HG03060 (cell line): ENCODE measurements around the gene RAB7A.
"Not testable (repeated sequence)": the region's sequence is repeated elsewhere in the genome, so short reads cannot be mapped to it uniquely, and the experiment has no call there.

Source experiments
- ATAC-seq: cut with Tn5 transposase; IDR thresholded peaks from one replicate; pipeline ENCODE4 v1.9.1; 2021; ENCODE audit warnings: low read depth, moderate number of reproducible peaks; ENCODE audit not compliant: unreplicated experiment

Gene RAB7A

DNA sequence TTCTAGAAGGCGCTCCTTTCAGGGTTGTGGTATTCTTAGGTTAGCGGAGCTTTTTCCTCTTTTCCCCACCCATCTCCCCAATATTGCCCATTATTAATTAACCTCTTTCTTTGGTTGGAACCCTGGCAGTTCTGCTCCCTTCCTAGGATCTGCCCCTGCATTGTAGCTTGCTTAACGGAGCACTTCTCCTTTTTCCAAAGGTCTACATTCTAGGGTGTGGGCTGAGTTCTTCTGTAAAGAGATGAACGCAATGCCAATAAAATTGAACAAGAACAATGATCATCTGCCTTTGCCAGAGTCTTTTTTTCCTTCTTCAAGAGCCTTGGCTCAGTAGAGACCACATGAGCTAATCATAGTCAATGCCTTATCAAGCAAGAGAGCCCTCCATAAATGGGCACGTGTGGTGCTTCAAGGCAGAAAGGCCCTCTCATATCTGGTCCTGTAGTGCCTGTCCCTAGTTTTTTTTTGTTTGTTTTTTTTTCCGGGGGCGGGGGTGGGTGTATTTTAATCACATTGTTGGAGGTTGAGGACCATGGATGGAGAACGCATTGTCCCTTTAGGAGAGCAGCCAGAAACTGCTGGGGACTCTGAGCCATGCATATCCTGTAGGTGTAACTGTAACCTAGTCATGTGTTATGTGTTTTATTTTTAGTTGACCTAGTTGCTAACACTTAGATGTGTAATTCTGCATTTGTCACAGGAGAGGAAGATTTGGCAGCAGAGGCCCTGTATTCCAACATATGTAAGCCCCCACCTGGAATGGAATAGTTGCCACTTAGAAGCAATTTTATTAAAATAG is 88.7 kb downstream of the RAB7A start:
- no peak for ATAC-seq

DNA sequence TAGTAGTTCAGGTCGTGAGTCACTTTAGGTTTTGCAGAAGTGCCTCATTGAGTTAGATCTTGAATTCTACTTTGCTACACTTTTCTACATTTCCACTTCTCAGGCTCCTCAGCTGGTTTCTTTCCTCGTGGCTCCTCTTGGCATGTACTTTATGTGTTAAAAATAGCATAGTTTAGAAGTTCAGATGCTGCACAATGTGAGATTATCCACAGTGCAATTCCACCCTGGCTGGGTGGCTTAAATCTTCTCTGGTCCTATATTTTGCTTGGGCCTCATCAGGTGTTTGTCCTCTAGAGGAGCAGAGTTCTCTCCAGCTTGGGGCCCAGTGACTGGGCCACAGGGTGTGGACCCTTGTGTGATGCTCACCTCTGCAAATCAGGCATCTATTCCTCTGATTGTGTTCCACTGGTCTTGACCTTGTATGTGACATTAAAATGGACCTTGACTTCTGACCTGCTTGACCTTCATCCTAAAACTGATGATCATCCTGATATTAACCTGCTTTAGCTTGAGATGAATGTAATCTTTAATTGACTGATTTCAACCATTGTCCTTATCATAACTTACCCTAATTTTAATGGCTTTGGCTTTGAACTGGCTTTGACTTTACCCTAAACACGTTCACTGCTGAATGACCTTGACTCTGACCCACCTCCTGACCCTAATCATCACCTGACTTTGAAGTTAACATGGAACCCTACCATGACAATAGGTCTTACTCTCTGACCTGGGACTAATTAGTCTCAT is 89.5 kb downstream of the RAB7A start:
- no peak for ATAC-seq

DNA sequence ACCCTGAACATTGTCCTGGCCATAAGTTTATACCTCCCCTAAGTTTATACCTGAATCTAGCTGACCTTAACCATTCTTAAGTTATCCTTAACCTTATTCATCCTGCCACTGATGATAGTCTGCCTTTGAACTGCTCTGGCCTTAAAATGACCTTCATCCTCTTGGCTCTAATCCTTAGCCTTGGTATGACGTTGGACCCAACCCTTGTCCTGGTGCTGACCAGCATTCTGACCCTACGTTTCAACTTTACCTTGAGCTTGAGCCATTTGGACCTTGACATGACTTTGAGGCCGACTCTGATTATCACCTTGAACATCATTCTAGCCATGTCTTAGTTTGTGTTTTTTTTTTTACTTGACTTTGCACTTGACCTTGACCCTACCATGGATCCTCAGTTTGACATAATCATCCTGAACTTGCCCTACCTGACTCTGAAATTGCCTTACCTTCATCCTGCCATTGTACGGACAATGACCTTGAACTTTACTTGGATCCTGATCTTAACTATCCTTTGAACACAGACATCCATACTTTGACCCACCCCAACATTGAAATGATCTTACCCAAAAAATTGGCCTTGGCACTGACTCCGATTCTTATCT is 92.3 kb downstream of the RAB7A start:
- ATAC-seq: no peak

DNA sequence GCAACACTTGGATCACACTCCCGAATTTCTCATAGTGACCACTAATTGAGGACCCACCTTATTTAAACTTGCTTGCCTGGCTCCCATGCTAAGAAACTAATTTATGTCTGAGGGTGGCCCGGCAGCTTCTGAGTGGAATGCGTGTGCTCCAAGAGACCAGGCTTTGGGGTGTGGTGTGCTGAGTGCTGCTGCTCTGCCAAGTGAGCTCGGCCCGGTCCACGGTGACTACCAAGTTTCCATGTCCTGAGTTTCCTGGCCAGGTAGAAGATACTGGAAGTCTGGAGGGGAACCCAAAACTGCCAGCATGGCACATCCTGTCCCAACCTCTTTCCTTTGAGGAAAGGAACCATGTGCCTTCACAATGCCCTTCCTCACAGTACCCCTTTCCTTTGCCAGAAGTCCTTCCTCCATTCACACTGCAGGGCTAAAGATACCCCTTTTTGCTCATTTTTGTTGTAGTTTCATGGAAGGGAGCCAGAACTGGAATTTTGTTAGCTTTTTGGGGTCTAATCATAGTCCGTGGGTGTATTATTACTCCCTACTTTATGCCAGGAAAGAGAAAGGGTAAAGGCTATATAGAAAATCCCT is 94.4 kb downstream of the RAB7A start:
- ATAC-seq: no peak

DNA sequence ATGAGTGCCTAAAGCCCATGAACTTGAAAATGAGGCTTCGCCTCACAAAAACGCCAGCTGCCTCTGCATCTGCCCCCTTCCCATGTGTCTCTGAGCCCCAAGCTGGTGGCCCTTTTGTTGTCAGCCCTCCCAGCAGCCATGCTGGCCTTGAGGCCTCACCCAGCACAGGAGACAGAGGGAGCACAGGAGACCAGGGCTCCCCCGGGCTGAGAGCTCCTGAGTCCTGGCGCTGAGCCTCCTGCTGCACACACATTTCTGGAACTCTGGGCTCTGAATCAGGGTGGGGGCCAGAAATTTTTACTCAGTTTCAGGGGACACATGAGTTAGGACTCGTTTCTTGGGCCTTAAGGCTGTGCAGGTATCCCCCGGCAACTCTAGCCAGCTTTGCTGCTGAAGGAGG is 97.0 kb downstream of the RAB7A start:
- ATAC-seq: no peak

DNA sequence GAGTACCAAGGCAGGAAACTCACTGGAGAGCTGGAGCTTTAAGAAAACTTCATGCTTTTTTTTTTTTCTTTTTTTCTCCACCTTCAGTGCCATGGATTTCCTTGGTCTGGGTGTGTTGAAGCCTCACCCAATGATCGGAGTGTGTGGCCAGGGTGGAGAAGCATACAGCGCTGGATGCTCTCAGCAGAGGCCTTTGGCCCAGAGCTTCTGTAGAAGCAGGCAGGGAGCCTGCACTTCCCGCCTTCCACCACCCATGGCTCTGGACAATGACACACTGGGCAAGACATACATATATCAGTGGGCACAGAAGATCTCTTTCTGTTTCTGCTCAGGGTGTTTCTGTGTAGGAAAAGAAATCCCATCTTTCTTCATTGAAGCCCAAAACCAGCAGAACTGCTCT is 97.6 kb downstream of the RAB7A start:
- no peak for ATAC-seq

DNA sequence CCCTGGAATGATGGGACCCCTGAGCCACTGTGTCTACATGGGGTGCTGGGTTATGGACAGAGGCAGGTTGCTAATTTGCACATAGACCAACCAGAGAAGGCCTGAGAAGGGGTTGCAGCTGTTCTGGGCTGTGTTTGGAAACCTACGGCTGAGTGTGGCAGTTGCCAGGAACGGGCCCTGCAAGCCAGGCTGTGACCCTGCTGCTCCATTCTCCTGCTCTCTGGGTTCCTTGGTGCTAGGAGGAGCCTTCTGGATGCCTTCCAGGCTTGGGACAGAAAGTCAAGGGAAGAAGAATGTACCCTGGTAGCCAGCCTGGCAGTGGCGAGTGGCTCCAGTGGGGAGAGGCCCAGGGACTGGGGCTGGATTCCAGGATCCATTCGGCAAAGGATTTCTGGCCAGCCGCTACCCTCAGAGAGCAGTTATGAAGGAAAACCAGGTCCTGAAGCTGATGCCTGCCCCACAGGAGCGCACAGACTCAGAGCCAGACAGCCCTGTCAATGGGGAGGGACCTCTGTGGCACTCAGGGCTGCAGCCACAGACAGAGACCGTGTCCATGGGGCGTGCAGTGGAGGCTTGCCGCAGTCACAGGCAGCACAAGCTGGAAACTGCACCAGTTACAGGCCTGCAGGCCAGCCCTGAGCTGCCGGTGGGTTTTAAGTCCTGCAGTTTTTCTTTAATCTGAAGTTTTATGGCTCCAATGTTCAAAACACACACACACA is 98.3 kb downstream of the RAB7A start:
- no peak for ATAC-seq

DNA sequence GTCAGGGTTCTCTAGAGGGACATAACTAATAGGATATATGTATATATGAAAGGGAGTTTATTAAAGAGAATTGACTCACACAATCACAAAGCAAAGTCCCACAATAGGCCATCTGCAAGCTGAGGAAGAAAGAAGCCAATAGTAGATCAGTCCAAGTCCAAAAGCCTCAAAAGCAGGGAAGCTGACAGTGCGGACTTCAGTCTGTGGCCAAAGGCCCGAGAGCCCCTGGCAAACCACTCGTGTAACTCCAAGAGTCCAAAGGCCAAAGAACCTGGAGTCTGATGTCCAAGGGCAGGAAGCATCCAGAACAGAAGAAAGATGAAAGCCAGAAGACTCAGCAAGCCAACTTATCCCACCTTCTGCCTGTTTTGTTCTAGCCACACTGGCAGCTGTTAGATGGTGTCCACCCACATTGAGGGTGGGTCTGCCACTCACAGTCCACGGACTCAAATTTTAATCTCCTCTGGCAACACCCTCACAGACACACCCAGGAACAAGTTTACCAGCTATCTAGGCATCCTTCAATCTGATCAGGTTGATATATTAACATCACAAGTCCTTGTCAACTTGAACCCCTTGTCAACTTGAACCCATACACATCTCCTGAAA is 99.2 kb downstream of the RAB7A start:
- no peak for ATAC-seq

DNA sequence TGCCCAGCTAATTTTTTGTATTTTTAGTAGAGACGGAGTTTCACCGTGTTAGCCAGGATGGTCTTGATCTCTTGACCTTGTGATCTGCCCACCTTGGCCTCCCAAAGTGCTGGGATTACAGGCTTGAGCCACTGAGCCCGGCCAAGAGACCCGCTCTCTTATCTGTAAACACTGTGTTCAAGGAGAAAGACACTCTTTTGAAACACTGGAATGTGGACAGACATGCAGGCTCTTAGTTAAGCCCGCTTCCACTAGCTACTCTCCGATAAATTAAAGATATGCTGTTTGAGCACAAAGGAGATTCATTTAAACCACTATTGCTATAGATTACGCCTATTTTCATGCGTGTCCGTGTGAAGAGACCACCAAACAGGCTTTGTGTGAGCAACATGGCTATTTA is 103.1 kb downstream of the RAB7A start:
- ATAC-seq: not testable (repeated sequence)

DNA sequence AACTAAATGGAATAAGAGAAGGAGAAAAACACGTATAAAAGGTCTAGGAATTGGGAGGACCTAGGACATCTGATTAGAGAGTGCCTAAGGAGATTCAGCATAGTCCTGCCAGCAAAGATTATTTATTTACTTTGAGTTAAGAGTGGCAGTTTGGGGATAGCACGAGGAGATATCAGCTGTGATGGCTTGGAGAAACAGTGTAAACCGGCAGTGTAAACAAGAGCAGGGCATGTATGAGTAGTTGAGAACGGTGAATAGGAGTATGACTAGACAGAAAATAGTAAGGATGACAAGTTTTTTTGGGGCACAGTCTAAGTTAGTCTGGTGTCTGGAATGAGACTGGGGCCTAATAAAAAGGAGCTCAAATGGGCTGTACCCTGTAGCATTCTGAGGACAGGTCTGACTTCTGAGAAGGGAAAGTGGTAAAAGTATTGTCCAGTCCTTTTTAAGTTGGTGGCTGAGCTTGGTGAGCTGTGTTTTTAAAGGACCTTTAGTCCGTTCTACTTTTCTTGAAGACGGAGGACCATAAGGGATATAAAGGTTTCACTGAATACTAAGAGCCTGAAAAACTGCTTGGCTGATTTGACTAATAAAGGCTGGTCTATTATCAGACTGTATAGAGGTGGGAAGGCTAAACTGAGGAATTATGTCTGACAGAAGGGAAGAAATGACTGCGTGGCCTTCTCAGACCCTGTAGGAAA is 104.1 kb downstream of the RAB7A start:
- ATAC-seq: not testable (repeated sequence)

DNA sequence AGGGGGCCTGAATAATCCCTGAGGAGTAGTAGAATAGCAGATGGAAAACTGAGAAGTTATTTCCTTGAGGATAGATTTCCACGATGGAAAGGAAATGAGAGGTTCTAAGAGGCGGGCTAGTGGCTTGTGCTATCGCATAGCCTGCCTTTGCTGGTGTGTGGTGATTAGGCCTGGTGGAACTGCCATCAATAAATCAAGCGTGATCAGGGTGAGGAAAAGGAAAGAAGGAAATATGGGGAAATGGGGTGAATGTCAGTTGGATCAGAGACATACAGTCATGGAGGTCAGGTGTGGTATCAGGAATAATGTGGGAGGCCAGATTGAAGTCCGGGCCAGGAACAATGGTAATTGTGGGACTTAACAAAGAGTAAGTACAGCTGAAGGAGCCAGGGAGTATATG is 104.8 kb downstream of the RAB7A start:
- ATAC-seq: not testable (repeated sequence)

DNA sequence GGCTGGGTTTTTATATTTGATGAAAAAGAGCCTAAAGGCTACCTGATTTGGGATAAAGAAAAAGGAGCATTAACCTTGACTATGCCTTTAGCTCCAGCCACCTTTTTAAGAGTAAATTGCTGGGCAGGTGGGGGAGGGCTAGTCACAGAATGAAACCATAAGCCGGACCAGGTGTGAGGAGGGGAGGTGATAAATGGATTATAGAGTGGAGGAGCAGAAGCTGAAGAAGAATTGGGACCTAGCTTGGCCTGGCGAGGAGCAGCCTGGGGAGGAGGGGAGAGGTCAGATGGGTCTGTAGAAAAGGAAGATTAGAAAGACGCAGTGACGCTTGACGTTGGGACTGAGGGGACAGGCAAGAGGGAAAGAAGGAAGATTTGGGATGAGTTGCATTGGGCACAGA is 107.0 kb downstream of the RAB7A start:
- not testable (repeated sequence) for ATAC-seq

DNA sequence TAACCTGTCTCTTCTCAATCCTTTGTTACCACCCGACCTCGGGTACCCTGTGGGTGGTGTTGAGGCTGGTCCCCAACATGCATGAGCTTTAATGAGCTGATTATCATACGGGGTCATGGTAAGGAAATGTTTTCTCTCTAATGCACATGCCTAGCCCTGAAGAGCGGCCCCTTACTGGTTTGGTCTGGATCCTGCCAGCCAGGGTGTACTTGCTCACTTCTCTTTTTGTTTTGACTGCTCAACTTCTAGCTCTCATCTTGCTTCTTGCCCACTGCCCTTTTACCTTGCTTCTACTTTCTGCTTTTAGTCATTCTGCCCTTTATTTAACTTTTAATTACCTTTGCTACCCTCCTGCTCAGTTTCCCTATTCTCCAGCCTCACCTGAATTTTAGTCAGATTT is 109.1 kb downstream of the RAB7A start:
- ATAC-seq: no peak

DNA sequence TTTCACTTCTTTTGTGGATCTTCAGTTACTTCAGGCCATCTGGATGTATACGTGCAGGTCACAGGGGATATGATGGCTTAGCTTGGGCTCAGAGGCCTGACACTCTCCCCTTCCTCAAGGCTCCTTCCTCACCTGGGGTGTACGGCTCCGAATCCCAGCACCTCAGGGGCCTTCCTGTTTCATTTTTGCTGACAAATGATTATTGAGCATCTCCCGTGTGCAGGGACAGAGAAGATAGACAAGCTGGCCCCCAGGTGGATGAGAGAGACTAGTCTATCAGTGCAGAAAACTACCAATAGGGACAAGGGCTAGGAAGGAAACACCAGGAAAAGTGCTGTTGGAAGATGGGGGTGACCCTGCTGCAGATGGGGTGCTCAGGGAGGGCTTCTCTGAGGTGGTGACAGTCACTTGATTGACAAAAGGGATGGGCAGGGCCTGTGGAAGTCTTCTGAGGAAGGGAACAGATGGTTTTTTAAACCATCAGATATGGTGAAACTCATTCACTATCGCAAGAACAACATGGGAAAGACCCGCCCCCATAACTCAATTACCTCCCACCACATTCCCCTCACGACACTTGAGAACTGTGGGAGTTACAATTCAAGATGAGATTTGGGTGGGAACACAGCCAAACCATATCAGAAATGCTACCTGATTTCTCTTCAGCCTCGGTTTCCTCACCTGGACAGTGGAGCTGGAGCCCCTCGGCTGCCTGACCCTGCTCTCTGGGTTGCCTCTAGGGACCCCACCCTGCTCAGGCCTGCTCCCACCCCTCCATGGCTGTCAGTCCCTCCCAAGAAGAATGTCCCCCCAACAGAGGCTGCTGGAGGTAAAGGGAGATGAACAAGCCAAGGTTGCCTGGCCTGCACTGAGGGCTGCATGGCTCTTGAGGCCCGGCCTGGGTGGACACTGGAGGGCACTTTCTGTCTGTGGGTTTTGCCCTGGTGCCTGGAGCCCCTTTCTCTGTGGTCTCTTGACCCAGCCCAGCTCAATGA is 116.2 kb downstream of the RAB7A start:
- ATAC-seq: no peak

DNA sequence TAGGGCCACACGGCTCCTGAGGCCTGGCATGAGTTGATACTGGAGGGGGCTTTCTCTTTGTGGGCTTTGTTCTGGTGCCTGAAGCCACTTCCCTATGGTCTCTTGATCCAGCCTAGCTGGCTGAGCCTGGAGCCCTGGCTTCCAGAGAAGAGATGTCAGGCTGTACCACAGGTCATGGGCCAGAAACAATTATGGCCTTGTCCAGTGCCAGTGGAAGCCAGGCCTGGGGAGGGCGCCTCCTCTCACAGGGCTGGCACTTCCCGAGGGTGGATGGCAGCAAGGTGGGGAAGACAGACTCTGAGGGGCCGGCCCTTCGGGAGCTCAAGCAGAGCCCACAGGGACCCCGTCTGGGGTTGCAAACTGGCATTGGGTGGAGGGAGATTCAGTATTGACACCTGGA is 118.5 kb downstream of the RAB7A start:
- no peak for ATAC-seq

DNA sequence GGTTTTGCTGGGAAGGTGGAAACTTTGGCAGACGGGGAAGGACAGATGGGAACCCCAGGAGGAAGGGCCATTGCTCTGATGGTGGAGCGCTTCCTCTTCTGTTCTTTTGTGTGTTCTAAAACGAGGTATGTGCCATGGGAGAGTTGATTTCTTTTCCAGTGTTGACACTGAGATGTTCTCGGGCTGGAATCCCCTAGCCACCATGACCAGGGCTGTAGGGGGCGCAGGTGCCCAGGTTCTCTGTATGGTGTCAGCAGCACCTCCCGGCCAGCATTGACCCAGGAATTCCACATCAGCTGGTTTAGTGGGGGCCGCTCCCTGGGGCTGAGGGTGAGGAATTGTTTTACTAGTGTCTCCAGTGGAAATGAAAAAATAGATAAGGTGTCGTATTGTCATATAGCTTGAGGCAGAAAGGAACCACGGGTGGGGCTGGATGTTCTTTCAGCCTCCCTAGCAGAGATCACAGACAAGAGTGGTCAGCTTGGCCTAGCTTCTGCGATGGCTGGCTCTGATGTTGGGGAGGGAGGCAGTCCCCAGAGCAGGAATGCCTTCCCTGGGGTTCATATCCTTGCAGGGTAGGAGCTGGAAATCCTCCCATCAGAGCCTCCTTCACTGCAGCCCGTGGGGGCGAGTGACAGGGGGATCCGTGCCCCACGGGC is 119.3 kb downstream of the RAB7A start:
- ATAC-seq: no peak

DNA sequence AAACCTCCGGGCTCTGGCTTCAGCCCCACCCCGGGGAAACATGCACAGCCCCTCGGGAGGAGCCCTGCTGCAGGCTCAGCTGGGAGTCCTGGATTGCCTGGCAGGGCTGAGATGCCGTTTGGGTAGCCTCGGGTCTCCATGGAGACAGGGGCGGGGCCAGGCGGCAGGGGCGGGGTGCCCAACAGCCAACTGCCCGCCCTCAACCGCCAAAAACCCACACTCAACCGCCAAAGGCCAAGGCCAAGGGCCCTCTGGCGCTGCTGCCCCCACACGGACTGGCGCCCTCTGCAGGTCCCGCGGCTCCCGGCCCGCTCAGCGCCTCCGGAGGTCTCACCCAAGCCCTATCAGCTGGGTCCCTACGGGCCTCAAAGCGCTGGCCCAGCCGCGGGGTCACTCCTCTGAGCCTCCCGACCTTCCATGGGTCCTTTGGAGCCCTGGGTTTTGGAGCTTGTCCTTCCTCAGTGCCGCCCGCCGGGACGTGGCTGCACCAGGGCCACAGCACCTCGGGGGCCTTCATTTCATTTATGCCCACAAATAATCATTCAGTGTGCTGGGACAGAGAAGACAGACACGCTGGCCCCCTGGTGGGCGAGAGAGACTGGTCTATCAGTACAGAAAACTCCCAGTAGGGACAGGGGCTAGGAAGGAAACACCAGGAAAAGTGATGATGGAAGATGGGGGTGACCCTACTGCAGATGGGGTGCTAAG is 119.9 kb downstream of the RAB7A start:
- ATAC-seq: no peak
